ENCODE results near the gene SC5D.

Gene SC5D

DNA sequence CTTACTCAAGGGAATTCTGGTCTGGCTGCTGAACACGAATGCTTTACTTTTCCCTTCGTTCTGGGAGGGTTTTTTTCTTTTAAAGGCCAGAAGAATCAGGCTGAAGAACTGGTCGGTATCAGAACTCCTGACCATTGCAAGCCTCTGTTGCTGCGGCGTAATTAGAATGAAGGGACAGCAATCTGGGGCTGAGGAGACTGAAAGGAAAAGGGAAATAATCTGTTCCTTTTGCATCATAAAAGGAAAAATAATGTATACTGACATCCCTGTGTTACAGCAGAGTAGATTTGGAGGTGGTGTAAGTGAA, 670 bp downstream of the SC5D start:
- no peak for DNase-seq

GRCh38 chr11:121295246-121296029, 2.9 kb downstream of the SC5D start:
- no peak for DNase-seq

DNA sequence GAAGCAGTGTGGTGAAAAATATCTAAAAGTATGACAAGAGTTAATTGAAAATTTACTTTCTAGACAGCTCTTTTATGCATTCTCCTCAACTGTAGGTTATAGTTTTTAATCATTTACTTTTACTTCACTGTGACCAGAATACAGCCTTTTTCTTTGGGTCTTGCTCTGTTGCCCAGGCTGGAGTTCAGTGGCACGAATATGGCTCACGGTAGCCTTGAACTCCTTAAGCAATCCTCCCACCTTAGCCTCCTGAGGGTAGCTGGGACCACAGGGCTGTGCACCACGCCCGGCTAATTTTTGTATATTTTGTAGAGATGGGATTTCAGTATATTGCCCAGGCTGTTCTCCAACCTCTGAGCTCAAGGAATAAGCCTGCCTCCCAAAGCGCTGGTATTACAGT, 5.3 kb downstream of the SC5D start:
- no peak for DNase-seq

DNA sequence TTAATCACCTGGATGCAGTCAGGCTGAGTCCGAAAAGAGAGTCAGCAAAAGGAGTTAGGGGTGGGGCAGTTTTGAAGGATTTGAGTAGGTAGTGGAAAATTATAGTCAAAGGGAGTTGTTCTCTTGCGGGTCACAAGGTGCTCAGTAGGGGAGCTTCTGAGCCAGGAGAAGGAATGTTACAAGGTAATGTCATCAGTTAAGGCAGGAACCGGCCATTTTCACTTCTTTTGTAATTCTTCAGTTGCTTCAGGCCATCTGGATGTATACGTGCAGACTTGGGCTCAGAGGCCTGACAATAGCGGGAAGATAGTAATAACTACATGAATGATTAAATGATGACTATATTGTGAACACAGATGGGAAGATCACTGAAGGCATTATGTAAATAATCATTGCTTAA, 6.2 kb downstream of the SC5D start:
- no peak for DNase-seq

GRCh38 chr11:121299417-121299816, 6.8 kb downstream of the SC5D start:
- DNase-seq: no peak

DNA sequence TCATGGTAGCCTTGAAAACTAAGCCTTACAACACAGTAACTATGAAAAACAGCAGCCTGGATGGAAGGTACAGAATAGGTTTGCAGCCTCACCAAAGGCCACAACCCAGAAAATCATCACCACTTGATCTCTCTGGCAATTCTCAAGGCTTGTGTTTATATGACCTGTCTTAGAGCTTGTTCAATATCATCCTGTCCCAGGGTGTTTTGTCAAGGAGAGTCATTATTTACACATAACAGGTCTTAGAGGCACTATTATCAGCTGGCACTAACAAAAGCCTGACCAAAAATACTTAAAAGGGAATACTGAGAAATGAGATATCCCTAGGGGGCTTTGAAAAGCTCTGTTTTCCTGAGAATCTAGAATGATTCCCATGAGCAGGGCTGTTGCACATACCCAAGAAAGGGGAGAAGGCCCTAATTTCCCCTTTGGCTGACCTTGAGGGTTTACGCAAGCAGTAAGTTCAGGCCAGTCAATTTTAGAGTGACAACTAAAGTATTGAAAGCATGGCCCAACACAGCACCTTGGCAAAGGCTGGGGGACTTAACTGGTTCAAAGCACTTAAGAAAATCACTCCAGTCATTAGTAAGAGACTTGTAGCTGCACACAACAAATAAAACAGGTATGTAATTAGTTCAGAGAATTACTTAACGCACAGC, 7.9 kb downstream of the SC5D start:
- no peak for DNase-seq

GRCh38 chr11:121300972-121301699, 8.6 kb downstream of the SC5D start:
- DNase-seq: no peak

DNA sequence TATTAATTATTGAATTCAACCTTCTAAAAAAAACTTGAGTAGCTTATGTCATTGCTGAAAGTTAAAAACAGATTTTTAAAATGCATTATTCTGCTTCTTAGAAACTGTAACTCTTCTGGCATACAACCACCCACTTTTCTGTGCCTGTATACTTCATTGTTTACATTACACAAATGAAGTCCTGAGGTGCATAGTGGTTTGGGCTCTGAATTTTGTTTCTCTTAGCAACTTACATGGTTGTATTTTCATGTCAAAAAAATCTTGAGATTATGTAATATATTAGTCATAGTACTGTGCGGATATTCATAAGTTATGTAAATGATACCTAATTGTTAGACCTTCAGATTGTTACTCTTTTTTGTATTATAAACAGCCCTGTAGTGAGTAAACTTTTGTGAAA, 12.2 kb downstream of the SC5D start:
- DNase-seq: no peak

DNA sequence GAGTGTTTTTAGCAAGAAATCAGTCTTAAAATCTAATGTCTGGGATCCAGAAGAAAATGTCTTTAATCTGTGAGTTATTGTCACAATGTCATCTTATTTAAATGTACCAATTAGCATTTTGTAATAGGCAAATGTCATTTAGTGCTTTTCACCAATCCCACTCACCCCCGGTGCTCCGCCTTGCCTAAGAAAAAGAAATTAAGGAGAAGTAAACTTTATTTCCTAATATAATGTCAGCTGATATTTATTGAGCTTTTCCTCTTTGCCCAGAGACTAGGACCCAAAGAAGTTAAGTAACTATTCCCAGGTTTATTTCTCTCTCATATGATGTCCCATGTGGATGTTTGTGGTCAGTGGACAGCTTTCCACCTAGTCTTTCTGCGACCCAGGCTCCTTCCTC, 16.2 kb downstream of the SC5D start:
- no peak for DNase-seq

DNA sequence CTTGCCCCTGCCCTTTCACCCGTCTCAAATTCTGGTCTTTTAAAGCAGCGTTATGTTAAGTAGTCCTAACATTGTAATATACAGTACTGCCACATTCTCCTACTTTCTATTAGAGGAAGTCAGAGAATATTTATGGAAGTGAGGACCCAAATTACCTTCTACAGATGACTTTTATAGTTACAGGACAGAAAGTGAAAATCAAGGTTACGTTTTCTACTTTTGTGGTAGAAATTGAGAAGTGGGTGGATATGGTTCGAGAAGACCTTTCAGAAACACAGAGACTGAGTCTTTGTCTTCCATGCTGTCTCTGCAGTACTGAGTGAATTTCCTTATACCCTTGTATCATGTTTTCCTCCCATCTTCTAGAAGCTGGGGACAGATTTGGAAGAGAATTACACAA, 17.1 kb downstream of the SC5D start:
- DNase-seq: no peak

DNA sequence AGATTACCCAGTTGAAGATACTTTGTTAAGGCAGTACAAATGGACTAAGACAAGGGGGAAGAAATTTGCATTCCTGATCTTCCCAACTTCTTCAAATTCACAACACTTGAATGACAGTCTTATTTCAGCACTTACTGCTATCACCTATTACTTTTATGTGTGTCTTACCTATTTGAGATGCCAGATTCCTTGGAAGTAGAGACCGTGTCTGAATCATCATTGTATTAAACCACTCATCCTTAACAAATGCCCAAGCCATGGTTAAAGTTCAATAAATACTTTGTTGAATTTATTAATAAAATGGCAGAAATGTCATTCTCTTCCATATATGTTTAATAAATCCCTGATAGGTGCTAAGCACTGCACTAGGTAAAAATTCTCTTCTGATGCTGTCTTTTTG, 18.3 kb downstream of the SC5D start:
- no peak for DNase-seq

DNA sequence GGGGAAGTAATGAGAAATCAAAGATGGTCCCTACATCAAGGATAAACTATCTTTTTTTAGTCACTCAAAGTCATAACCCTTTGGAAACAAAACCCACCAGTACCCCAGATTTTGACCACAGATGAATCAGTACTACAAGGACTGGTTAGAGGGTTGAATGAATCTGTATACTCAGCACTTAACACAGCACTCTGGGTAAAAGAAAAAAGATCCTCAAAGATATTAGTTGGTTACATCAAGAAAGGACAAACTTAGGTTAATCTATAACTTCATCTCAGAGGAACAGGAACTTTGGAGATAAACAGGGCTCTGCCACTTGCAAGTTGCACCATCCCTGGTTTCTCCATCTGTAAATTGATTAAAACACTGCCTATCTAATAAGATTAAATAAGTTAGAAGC, 18.8 kb downstream of the SC5D start:
- DNase-seq: no peak

DNA sequence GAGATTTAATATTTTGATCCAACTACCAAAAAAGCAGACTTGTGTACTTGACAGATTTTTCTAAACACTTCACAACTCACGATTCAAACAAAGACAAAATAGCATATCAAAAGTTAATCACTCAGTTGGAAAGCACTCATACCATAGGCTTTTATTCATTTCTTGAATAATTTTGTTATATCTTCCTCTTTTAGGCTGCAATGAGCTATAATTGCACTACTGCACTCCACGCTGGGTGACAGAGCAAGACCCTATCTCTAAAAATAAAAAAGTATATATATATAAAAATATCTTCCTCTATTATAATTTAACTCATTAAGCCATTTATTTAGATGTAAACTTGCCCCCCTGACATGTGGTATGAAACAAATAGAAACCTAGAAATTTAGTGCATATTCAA, 19.9 kb downstream of the SC5D start:
- no peak for DNase-seq

DNA sequence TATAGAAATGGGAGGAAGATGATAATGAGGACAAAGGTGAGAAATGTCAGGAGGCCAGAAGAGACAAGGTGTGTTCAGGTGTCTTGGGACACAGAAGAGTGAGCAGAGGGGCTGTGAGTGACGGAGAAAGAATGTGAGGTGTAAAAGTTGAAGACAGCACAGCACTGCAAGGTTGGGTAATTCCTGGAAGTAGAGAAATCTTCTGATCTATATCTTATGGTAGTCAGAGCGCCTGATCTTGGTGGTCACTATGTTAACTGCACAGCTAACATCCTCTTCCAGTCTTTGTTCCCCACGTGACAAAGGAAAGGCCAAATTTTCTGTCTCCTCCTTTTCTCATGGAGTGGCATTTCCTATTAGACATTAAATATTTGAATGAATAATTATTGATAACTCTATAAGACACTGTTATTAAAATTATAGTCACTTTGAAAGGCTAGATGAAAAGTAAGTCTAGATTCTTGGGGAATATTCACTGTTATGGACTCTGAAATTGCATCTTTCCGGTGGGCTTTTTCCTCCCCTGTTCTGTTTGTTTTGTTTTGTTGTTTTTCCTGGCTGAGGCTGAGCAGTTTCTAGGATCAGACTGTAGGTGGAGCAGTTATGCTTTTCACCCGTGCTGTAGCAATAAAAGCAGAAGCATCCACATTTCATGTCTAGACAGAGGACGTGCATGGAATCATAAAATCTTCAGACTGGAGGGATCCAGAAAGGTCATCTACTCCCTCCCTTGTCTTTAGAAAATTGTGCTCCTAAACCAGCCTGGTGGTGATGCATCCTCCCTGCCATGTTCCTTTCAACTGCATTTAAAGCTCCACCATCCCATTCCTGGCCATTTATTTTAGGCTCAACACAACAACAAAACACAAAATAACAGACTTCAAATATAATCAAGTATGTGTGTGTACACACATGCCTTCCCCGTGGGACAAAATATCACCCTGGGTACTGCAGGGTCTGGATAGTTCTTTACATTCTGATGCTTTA, 26.6 kb downstream of the SC5D start:
- DNase-seq: peak in 1 of 2 experiments; percentile 34

DNA sequence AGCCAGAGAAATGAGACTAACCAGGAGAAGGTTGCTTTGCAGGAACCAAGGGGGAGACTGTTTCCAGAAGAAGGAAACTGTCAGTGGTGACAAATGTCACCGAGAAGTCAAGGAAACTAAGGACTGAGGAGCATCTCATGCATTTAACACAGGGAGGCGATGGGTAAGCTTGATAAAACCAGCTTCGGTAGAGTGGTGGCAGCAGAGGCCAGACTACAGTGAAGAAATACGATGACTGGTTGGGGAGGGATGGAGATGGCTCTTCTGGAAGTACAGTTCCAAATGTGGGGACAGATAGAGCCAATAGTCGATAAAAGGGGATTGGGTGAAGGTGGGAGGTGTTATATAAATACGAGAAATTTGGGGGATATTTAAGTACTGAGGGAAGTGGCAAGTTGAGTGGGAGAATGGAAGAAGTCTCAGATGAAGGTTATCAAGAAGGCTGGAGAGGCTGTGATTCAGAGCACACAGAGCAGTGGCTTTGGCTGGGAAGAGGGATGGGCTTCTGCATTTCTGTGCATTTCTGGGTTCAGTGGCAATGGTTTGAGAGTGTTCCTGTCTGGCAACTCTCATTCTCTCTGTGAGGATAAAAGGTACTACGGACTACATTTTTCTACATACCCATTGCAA, 29.2 kb downstream of the SC5D start:
- peak in 1 of 2 experiments; percentile 87 for DNase-seq

DNA sequence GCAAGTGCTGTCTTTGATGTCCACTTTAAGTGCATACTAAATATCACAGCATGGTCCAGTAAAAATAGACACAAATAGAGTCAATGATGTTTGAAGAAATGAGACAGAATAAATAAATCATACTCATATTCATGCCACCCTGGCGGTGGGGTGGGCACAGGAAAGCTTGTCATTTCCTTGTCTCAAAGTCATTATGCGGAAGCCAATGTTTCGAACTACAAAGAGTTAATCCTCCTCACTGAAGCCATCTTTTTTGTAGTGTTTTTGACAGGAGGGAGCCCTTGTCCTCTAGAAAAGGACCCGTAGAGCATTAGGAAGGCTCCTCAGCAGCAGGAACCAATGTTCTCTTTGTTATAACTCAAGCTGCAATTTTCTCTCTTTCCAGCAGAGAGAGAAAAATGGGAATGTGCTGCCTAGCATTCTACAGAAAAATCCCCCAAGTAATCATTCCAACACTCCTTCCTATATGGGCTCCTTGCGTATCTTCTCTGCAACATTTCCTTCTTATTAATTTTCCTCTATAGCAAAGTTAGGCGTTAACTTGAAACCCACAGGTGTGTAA, 30.6 kb downstream of the SC5D start:
- DNase-seq: no peak

DNA sequence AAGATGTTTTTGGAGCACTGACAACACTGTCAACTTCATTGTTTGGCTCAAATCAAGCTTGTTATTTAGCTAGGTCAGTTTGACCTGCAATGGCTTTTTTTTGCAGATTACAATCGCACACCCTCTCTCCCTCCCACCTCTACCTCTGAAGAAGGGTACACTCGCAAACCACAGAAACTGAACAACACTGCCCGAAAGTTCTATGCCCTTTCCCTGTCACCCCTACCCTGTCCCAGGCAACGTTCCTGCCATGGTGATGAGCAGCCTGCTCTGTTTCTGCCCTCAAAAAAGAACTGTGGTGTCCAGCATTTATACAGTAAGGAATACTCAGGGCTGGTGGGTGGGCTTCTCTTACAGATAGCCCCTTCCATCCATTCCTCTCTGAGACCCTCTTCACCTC, 33.7 kb downstream of the SC5D start:
- DNase-seq: no peak

DNA sequence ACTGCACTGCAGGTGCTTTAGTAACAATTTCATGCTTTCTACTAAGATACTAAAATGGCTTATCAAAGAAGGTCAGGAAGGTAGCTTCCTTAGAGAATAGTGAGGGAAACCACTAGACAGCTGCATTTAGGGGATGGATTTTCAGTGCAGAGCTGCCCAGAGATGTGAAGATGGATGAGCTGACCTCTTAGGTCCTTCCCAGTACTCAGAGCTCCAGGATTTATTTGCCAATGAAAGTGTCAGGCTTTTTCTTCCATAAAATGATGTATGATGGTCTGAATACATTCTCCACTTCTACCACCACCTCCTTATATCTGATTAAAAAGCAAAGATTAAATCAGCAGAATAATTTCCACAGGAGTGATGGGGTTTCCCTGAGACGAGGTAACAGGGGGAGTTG, 35.0 kb downstream of the SC5D start:
- no peak for DNase-seq

DNA sequence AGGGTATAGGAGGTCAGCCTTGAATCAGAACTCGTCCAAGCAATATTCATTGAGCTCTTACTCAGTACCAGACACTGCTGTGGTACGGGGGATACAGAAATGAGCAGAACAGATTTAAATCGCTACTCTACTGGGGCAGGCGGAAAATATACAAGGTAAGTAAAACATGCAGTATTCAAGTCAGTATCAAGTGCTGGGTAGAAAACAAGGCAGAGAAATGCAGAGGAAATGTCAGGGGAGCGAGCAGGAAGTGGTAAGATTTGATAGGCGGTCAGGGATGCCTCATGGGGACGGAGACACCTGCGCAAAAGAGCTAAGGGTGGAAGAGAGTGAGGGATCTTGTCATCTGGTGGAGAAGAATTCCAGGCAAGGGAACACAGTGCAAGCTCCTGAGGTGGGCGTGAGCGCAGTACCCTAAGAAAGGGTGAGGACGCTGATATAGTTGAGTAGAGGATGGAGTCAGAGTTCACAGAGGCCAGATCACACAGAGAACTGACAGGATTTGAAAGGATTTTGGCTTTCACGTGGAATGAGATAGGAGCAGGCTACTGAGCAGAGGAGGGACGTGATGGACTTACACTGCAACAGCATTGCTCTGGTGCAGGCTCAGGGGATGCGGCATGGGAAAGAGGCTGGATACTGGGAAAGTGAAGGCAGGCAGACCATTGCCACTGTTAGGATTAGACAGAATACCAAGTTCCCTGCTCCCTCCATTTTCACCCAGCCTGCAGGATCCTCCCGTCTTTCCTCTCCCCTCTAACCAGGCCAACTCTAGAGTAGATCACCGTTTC, 35.8 kb downstream of the SC5D start:
- no peak for DNase-seq

- DNase-seq: no peak
Measured at GRCh38 chr11:121328967-121329679, 36.6 kb downstream of the SC5D start.

Measured in cerebellar nuclear complex (tissue), 1 donor.